Activated T-helper 2 cell treated with anti-CD3 and anti-CD28 coated beads, Interferon-gamma antibody, Interleukin-2, Interleukin-4, amounts not matched to agents 10 μg/mL and 5 μg/mL and 100 μg/mL, durations not matched to agents 14 hours and 24 hours and 36 hours (primary cell): Measurements from ENCODE around the gene CDH18. TPM values are rescaled to one million over a fixed set of nuclear protein-coding genes. Genes with fewer than 3 reads are reported as not detected.
"Not testable (repeated sequence)": the region's sequence is repeated elsewhere in the genome, so short reads cannot be mapped to it uniquely, and the experiment has no call there.

Experiments used
- DNase-seq: peaks from one replicate; pipeline ENCODE4 v3.0.0; 2021; ENCODE audit warnings: low spot score
- H3K27ac Mint-ChIP-seq: one replicate; pipeline ENCODE4 v1.8.0; 2021; ENCODE audit warnings: mixed read lengths
- H3K27me3 Mint-ChIP-seq: one replicate; pipeline ENCODE4 v1.8.0; 2021; ENCODE audit warnings: low read depth, mixed read lengths
- H3K36me3 Mint-ChIP-seq: one replicate; pipeline ENCODE4 v1.8.0; 2021; ENCODE audit warnings: low read depth, mixed read lengths
- H3K4me1 Mint-ChIP-seq: one replicate; pipeline ENCODE4 v1.8.0; 2021; ENCODE audit warnings: low read depth, mixed read lengths
- H3K4me3 Mint-ChIP-seq: one replicate; pipeline ENCODE4 v1.8.0; 2021; ENCODE audit warnings: low read depth, mild to moderate bottlenecking, moderate library complexity, mixed read lengths
- H3K9me3 Mint-ChIP-seq: one replicate; pipeline ENCODE4 v1.8.0; 2021; ENCODE audit warnings: mixed read lengths
- intact Hi-C: fragments of 100-400 bp; cut with micrococcal nuclease; formaldehyde crosslinking; loops from one replicate; pipeline ENCODE4 v1.15.1; 2023
- total RNA-seq: library from RNA; stranded (reverse); gene quantifications from 2 replicates; pipeline ENCODE4 v1.2.3, GENCODE V29; 2022

Gene CDH18
- total RNA-seq, 1 donor from 2014 or later = not detected

DNA sequence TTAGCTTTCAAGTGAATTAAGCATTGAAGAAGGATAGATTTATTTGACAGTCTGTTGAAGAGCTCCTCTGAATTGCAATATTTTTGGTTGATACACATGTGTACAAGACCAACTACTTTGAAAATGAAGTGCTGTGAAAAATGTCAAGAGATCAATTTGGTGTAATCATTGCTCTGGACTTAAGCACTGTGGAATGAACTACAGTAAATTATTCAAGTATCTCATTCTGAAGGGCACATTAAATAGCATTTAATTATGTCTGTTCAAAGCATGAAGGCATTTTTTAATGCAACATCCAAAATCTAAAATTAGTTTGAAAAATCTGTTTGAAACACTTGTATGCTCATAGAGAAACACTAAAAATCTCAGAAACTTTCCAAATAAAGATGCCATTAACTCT, 107.5 kb downstream of the CDH18 start:
- intact Hi-C loops = no loop called here
- DNase-seq = no peak
- peaks cover 12% of the 10 kb centered on the region for H3K9me3 Mint-ChIP-seq
- H3K4me3 Mint-ChIP-seq = no peak overlapping the region
- H3K36me3 Mint-ChIP-seq = no peaks in the 10 kb centered on the region
- H3K4me1 Mint-ChIP-seq = no peaks in the 10 kb centered on the region
- no peaks in the 10 kb centered on the region for H3K27me3 Mint-ChIP-seq
- H3K27ac Mint-ChIP-seq = no peak overlapping the region

DNA sequence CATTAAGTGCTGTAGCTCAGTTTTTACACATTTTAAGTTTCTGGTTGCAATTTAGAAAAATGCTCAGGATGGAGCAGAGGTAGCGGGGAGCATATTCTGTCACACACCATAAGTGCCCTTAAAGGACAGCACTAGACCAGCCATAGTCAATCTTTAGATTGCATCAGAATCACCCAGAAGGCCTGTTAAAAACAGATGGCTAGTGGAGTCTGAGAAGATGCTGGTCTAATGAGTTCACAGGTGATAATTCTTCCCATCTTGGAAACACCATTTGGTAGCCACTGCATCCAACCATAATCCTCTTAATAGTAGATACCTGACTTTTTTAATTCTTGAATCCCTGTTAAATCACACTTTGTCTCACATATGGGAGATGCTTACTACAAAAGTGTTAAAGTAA, 113.2 kb downstream of the CDH18 start:
- no peaks in the 10 kb centered on the region for H3K27me3 Mint-ChIP-seq
- H3K9me3 Mint-ChIP-seq = peaks cover 27% of the 10 kb centered on the region
- H3K4me3 Mint-ChIP-seq = no peak overlapping the region
- no peak overlapping the region for H3K27ac Mint-ChIP-seq
- DNase-seq = no peak
- intact Hi-C loops = no loop called here
- no peaks in the 10 kb centered on the region for H3K36me3 Mint-ChIP-seq
- H3K4me1 Mint-ChIP-seq = no peaks in the 10 kb centered on the region

DNA sequence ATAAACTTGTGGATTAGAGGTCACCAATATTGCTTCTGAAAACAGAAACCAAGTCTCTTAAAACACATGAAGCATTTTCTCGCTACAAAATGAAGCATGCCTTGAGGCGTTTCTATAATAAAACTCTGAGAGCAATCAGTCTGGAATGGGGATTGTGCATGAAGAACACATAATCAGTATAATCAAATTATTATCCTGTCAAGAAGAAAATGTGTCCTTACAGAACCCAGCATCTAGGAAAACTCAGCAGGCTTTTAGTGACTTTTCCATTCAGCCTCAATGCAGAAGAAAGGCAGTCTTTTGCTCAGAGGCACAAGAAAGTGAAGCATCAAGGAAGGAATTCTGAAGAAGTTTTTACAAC, 121.9 kb downstream of the CDH18 start:
- Mint-ChIP-seq H3K27ac (no peak overlapping the region), H3K9me3 (peaks cover 47% of the 10 kb centered on the region), H3K4me3 (no peak overlapping the region), H3K36me3 (no peaks in the 10 kb centered on the region), H3K4me1 (no peaks in the 10 kb centered on the region), H3K27me3 (no peaks in the 10 kb centered on the region)
- DNase-seq = no peak
- intact Hi-C loops = no loop called here

DNA sequence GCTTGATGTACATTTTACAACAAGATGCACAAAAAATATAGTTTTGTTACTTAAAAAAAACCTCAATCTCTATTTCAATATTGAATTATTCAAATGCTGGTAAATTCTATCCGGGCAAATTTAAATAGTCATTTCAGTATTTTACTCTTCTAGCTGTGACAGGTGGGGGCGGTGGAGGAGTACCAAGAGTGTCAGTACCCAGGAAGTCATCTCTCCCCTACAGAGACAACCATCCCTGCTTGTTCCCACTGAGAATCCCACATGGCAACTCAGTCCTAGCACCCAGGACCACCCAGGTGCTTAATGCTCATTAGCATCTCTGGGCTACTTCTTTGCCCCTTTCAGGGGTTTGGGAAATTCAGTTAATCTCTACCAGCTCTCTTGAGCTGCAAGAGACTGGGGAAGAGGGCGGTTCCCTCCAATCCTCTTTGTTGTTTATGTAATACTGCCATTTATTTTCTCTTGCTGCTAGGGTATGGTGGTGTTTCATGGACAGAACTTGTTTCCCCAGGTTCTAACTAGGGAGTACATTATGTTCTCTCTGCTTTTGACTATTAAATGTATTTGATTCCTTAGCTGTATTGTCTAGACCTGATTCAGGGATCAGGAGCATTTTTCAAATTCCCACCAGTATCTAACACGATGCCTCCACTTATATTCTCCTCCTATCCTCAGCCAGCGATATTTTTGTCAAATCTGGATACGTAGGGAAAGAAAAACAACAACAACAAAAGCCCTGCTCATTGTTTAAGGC, 122.5 kb downstream of the CDH18 start:
- H3K27ac Mint-ChIP-seq = no peak overlapping the region
- DNase-seq = no peak
- no peak overlapping the region for H3K4me3 Mint-ChIP-seq
- intact Hi-C loops = no loop called here
- no peaks in the 10 kb centered on the region for H3K27me3 Mint-ChIP-seq
- H3K4me1 Mint-ChIP-seq = no peaks in the 10 kb centered on the region
- peaks cover 47% of the 10 kb centered on the region for H3K9me3 Mint-ChIP-seq
- H3K36me3 Mint-ChIP-seq = no peaks in the 10 kb centered on the region

DNA sequence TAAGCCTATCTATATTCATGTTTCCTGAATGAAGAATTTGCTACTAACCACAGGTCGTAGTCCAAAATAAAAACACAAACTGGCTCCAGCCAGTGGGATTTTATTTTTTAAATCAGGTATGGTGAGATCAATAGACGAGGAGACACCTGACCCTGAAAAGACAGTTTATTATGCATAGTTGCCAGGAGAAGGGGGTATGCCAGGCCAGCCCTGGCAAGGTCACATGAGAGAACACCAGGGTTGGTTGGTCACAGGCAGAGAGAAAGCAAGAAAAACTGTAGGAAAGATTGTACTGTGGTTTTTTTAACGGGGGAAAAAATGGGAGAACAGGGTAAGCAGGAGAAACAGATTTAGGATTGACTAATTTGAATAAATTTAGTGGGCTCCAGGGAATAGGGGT, 125.3 kb downstream of the CDH18 start:
- H3K4me3 Mint-ChIP-seq = no peak overlapping the region

DNA sequence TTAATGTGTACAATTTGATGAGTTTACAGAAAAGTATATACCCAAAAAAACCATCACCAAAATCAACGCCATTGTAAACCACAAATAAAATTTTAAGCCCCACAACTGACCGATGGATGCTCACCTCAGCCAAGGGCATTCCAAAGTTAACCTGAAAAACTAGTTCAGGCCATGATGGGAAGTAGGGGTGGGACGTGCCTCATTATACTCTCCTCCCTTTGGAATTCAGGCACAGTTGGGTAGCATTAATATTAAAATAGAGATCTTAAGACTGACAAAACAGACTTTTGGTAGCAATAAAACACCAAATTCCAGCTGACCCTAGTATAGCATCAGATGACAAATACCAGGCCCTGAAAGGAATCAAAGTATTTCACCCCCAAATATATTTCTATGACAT, 129.0 kb downstream of the CDH18 start:
- no peak overlapping the region for H3K27ac Mint-ChIP-seq
- no peaks in the 10 kb centered on the region for H3K27me3 Mint-ChIP-seq
- H3K4me3 Mint-ChIP-seq = no peak overlapping the region
- DNase-seq = no peak
- no peaks in the 10 kb centered on the region for H3K4me1 Mint-ChIP-seq
- H3K36me3 Mint-ChIP-seq = no peaks in the 10 kb centered on the region
- peaks cover 40% of the 10 kb centered on the region for H3K9me3 Mint-ChIP-seq
- intact Hi-C loops = no loop called here

More for the DNA sequence above, 125.3 kb downstream of the CDH18 start:
- no peak for DNase-seq
- Mint-ChIP-seq H3K27ac (no peak overlapping the region), H3K9me3 (peaks cover 53% of the 10 kb centered on the region), H3K36me3 (no peaks in the 10 kb centered on the region), H3K27me3 (no peaks in the 10 kb centered on the region), H3K4me1 (no peaks in the 10 kb centered on the region)
- intact Hi-C loops = no loop called here

DNA sequence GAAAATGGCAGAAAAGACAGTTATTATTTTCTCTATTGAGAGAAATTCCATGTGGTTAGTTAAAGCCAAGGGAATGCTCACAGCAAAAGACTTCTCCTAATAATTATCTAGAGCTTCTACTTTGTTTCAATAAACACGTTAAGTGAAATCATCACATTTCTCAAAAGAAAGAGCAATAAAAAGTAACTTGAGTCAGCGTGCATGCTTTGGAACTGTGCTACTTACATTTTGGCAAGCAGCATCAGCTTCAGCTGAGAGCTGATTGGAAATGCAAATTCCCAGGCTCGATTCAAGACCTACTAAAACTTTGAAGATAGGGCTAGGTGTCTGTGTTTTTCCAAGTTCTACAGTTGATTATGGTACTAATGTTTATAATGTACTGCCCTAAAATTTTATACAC, 132.1 kb downstream of the CDH18 start:
- no peaks in the 10 kb centered on the region for H3K4me1 Mint-ChIP-seq
- H3K4me3 Mint-ChIP-seq = no peak overlapping the region
- no peaks in the 10 kb centered on the region for H3K36me3 Mint-ChIP-seq
- intact Hi-C loops = no loop called here
- DNase-seq = no peak
- H3K9me3 Mint-ChIP-seq = peaks cover 30% of the 10 kb centered on the region
- H3K27me3 Mint-ChIP-seq = no peaks in the 10 kb centered on the region
- H3K27ac Mint-ChIP-seq = no peak overlapping the region

DNA sequence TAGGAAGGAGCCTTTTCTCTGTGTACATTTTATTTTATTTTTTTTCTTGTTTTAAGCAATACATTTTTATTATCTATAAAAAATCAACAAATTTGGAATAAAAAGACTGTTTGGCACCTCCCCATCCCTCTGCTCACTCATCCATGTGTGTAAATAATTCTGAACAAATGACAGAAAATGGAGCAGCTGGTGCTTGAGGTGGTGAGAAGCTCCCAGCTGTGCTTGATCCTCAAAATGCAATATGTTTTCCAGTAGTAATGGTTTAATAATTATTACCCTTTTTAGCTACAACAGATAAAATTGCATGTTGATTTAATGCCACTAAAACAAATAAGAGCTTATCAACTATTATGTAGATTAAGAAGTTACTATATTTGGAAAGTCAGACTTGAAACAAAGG, 132.5 kb downstream of the CDH18 start:
- peaks cover 32% of the 10 kb centered on the region for H3K9me3 Mint-ChIP-seq
- intact Hi-C loops = no loop called here
- H3K36me3 Mint-ChIP-seq = no peaks in the 10 kb centered on the region
- no peak overlapping the region for H3K4me3 Mint-ChIP-seq
- H3K4me1 Mint-ChIP-seq = no peaks in the 10 kb centered on the region
- no peak overlapping the region for H3K27ac Mint-ChIP-seq
- no peak for DNase-seq
- H3K27me3 Mint-ChIP-seq = no peaks in the 10 kb centered on the region

DNA sequence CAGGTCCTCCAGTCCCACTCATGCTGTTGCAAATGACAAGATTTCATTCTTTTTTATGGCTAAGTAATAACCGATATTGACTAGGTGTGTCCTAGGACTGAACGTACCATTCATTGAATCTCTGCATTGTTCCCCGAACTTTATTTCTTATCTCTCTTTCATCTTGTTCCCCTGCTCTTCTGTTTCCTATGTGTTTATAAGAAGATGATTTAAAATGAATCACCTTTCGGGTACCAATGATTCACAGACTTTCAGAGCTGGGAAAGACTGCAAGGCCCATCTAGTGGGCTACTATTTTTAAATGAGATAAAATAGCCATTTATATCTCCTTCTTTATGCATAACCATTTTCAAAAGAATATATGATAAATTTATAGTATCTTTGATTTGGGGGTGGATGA, 133.0 kb downstream of the CDH18 start:
- intact Hi-C loops = no loop called here
- Mint-ChIP-seq H3K9me3 (peaks cover 31% of the 10 kb centered on the region), H3K27ac (no peak overlapping the region), H3K27me3 (no peaks in the 10 kb centered on the region), H3K4me1 (no peaks in the 10 kb centered on the region), H3K4me3 (no peak overlapping the region), H3K36me3 (no peaks in the 10 kb centered on the region)
- DNase-seq = no peak

DNA sequence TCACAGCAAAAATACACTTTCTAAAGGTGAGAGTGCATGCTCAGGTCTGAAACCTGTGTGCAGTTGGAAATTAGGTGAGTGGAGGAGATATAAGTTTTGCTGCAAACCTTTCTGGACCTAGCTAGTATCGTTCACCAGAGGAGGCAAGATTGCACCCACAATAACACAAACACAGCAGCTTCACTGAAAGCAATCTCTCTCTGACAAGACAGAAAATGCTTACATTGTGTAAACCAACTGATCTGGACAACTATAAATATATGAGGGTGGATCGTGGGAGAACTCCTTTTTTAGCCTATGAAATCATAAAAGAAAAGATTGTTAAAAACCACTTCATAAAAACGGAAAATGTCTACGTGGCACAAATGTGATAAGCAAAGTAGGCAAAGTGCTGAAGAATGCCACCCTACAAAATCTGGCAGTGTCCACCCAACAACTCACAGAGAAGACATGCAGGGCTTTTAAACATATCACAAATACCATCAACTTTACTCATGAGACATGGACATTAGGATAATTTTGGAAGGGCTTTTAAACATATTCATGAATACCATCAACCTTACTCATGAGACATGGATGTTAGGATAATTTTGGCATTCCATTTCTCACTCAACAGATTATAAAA, 134.3 kb downstream of the CDH18 start:
- Mint-ChIP-seq H3K4me3 (no peak overlapping the region), H3K9me3 (peaks cover 29% of the 10 kb centered on the region), H3K4me1 (no peaks in the 10 kb centered on the region), H3K27ac (no peak overlapping the region), H3K27me3 (no peaks in the 10 kb centered on the region), H3K36me3 (no peaks in the 10 kb centered on the region)
- DNase-seq = no peak
- intact Hi-C loops = no loop called here

DNA sequence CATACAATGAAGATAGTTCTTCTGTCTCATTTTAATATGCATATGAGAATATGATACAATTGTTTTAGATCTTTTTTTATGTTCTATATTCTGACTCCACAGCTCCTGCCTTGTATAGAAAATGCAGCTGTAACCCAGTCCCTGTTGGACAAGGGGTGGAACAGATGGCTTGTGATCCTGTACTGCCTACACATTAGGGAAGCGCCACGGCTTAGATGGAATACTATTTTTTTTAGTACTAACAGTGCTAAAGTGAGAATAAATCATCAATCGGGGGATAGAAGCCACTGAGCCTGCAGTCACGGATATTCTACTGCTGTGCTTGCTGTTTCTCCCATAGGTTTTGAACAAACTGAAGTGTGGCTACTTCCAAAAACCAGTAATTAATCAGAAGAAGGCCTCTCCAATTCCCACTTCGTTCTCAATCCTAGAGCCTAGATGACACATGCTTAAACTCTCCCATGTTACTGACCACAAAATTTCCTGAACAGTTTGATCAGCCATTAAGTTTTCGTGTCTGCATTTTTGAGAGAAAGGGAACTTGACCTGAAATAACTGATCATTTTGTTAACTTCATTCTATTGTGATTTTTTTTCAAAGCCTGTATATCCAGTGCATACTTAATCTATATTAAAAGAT, 150.3 kb downstream of the CDH18 start:
- H3K36me3 Mint-ChIP-seq = no peaks in the 10 kb centered on the region
- intact Hi-C loops = no loop called here
- peaks cover 49% of the 10 kb centered on the region for H3K9me3 Mint-ChIP-seq
- no peaks in the 10 kb centered on the region for H3K27me3 Mint-ChIP-seq
- no peaks in the 10 kb centered on the region for H3K4me1 Mint-ChIP-seq
- no peak overlapping the region for H3K4me3 Mint-ChIP-seq
- no peak for DNase-seq
- H3K27ac Mint-ChIP-seq = no peak overlapping the region

DNA sequence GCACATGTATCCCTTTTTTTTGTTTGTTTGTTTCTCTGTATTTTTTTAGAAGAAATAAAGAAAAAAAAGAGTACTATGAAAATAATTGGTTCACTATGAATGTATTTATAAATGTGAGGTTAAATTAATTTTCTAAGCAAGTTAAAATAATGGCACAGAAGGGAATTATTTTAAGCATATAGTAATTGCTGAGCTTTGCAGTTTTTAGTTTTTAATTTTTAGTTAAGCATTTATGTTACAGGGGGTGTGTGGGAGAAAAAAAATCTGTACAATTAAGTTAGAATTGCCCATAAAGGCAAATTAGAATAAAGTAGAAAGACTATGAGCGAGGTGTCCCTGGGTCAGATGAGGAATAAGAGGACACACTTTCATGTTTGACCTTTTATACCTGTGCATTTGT, 152.6 kb downstream of the CDH18 start:
- Mint-ChIP-seq H3K4me1 (no peaks in the 10 kb centered on the region), H3K9me3 (peaks cover 58% of the 10 kb centered on the region), H3K27ac (no peak overlapping the region), H3K27me3 (no peaks in the 10 kb centered on the region), H3K4me3 (no peak overlapping the region), H3K36me3 (no peaks in the 10 kb centered on the region)
- no peak for DNase-seq
- intact Hi-C loops = no loop called here

DNA sequence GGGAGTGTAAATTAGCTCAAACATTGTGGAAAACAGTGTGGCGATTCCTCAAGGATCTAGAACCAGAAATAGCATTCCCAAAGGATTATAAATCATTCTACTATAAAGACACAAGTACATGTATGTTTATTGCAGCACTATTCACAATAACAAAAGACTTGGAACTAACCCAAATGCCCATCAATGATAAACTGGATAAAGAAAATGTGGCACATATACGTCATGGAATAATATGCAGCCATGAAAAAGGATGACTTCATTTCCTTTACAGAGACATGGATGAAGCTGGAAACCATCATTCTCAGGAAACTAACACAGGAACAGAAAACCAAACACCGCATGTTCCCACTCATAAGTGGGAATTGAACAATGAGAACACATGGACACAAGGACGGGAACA, 175.3 kb downstream of the CDH18 start:
- H3K9me3 Mint-ChIP-seq = peaks cover 20% of the 10 kb centered on the region
- H3K36me3 Mint-ChIP-seq, DNase-seq, H3K4me1 Mint-ChIP-seq, H3K27ac Mint-ChIP-seq, H3K27me3 Mint-ChIP-seq, intact Hi-C loops, H3K4me3 Mint-ChIP-seq: not testable (repeated sequence)
